A673 (cell line): ENCODE data around the gene UBE3A.

Experiments used
- CTCF ChIP-seq: fragments of 300-800, 200-600 bp; sonication (generic); conservative IDR thresholded peaks from 2 replicates; pipeline ENCODE4 v1.5.1; 2017; ENCODE audit warnings: low read depth, mild to moderate bottlenecking, antibody characterized with exemption, low read length, moderate library complexity, mixed read lengths
- EZH2 ChIP-seq: fragments of 200-600 bp; sonication (generic); IDR thresholded peaks from 2 replicates; pipeline ENCODE4 v1.6.1; 2017; ENCODE audit warnings: borderline replicate concordance, low read depth, mild to moderate bottlenecking, mixed read lengths, antibody characterized with exemption, low read length; ENCODE audit not compliant: poor library complexity, severe bottlenecking

DNA sequence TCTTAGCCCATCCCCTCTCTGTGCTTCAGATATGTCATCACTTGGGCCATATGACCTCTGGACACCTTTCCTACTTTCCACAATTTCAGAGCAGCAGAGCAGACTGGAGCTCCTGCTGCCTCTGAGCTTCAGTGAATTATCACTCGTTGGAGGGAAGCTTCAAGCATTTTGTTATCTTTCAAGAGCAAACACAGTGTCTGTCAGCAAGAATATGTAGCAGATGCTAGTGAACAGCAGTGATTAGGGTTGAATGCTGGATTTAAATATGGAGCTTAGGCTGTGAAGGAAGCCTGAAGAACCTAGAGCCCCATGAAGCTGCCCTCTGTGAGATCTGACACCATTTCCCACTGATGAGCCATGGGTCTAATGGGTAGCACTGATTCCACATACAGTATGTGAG lies 115.4 kb downstream of the UBE3A start:
- TF ChIP-seq CTCF: no peak
- TF ChIP-seq EZH2: no peak
